H1 (cell line): Measurements from ENCODE around the gene FOXN1. TPM values are rescaled to one million over a fixed set of nuclear protein-coding genes. Genes with fewer than 3 reads are reported as not detected.

Source experiments
- CHD7 ChIP-seq: fragments of 300-600 bp; sonication (generic); IDR thresholded peaks from 2 replicates; pipeline ENCODE4 v1.7.1; 2012; ENCODE audit warnings: low read length, moderate library complexity, mild to moderate bottlenecking, inconsistent platforms; ENCODE audit not compliant: insufficient replicate concordance
- polyA plus RNA-seq, 7 experiments: library from polyadenylated mRNA; depleted of rRNA in 3 of 7; stranded (reverse) in 5 of 7; unstranded in 2 of 7; fragments of >200 nt in 5 of 7; fragments of 200-250 nt in 2 of 7; gene quantifications; 1 replicate in 5 of 7; 2 replicates in 1 of 7; 4 replicates in 1 of 7; pipeline versions ENCODE4 v1.2.1 to v1.2.3, GENCODE V29; 2011 to 2013; ENCODE audit warnings: missing spikeins in 2 of 7, mixed read lengths in 2 of 7
- total RNA-seq: library from RNA; stranded (reverse); fragmentation: NEBNext Ultra II Directional; extraction: Animal tissue kit (Norgen Biotek cat#: 25700); gene quantifications from 2 replicates; pipeline ENCODE4 v1.2.1, GENCODE V29; 2021

FOXN1 gene
- total and polyA plus RNA-seq, 2 of the 8 experiments (the other 6 are each of a cell fraction or from before 2014, with no cell fraction given), result not detected

GRCh38 chr17:28573040-28573380 is 66.9 kb downstream of the FOXN1 start (continued):
- no peak for TF ChIP-seq CHD7
